ENCODE measurements around the gene TCP11L2. TPM values are rescaled to one million over a fixed set of nuclear protein-coding genes. Genes with fewer than 3 reads are reported as not detected.
A peak's percentile ranks its signal among the peaks of the same experiment; 100 is the strongest.
"Not testable (repeated sequence)": the region's sequence is repeated elsewhere in the genome, so short reads cannot be mapped to it uniquely, and the experiment has no call there.

Gene TCP11L2
- total RNA-seq, 1 experiment from 2014 or later, result 7.7 TPM

GRCh38 chr12:106285982-106286381 is 16.6 kb upstream of the TCP11L2 start:
- H3K36me3 ChIP-seq (ENCODE audit: control insufficient read depth, insufficient read depth, low read length), result no peaks in the 10 kb centered on the region
- H3K4me1 ChIP-seq, result peaks cover 37% of the 10 kb centered on the region
- H3K9me3 ChIP-seq, result no peaks in the 10 kb centered on the region
- ChIA-PET CTCF (no interaction called here), POLR2A (no interaction called here)
- Mint-ChIP-seq H3K9me3 (ENCODE audit: unreplicated experiment) (no peaks in the 10 kb centered on the region), H3K4me3 (ENCODE audit: unreplicated experiment) (no peak overlapping the region), H3K36me3 (ENCODE audit: insufficient read depth, unreplicated experiment) (no peaks in the 10 kb centered on the region), H3K4me1 (ENCODE audit: low read depth, unreplicated experiment) (peaks cover 37% of the 10 kb centered on the region), H3K27ac (ENCODE audit: unreplicated experiment) (no peak overlapping the region), H3K27me3 (ENCODE audit: insufficient read depth, unreplicated experiment) (no peaks in the 10 kb centered on the region)
- DNase-seq, result no peak
- H3K4me3 ChIP-seq (ENCODE audit: low read depth, low read length), result no peak overlapping the region
- TF ChIP-seq CTCF (IDR thresholded peaks at IDR 0.05; ENCODE audit: insufficient read depth in 1 of 2, low read depth in 1 of 2, low read length in 1 of 2, severe bottlenecking in 1 of 2, unreplicated experiment in 1 of 2), result no peak
- BruUV-seq (replicated peaks), result no TSS peak
- intact Hi-C loops (cut with micrococcal nuclease; ENCODE audit: unreplicated experiment), result no loop called here
- no peaks in the 10 kb centered on the region for H3K27me3 ChIP-seq (replicated peaks; ENCODE audit: control insufficient read depth, insufficient read depth, low read length)

- BruUV-seq (replicated peaks); CTCF ChIA-PET; H3K36me3 Mint-ChIP-seq (ENCODE audit: insufficient read depth, unreplicated experiment): not testable (repeated sequence)
Measured at GRCh38 chr12:106286576-106287162, 15.9 kb upstream of the TCP11L2 start.

GRCh38 chr12:106287364-106287763 is 15.2 kb upstream of the TCP11L2 start:
- POLR2A ChIA-PET, result no interaction called here
- Histone ChIP-seq H3K36me3 (ENCODE audit: control insufficient read depth, insufficient read depth, low read length) (no peaks in the 10 kb centered on the region), H3K9me3 (no peaks in the 10 kb centered on the region), H3K4me3 (ENCODE audit: low read depth, low read length) (no peak overlapping the region), H3K27me3 (replicated peaks; ENCODE audit: control insufficient read depth, insufficient read depth, low read length) (no peaks in the 10 kb centered on the region), H3K4me1 (peaks cover 23% of the 10 kb centered on the region)
- no peaks in the 10 kb centered on the region for H3K9me3 Mint-ChIP-seq (ENCODE audit: unreplicated experiment)
- no peaks in the 10 kb centered on the region for H3K27me3 Mint-ChIP-seq (ENCODE audit: insufficient read depth, unreplicated experiment)
- TF ChIP-seq CTCF (IDR thresholded peaks at IDR 0.05; ENCODE audit: insufficient read depth in 1 of 2, low read depth in 1 of 2, low read length in 1 of 2, severe bottlenecking in 1 of 2, unreplicated experiment in 1 of 2), result no peak
- peaks cover 29% of the 10 kb centered on the region for H3K4me1 Mint-ChIP-seq (ENCODE audit: low read depth, unreplicated experiment)
- no TSS peak for BruUV-seq (replicated peaks)
- H3K36me3 Mint-ChIP-seq (ENCODE audit: insufficient read depth, unreplicated experiment), result no peaks in the 10 kb centered on the region
- intact Hi-C loops (cut with micrococcal nuclease; ENCODE audit: unreplicated experiment), result no loop called here
- H3K4me3 Mint-ChIP-seq (ENCODE audit: unreplicated experiment), result no peak overlapping the region
- H3K27ac Mint-ChIP-seq (ENCODE audit: unreplicated experiment), result peak overlapping the region; percentile 92
- CTCF ChIA-PET, result no interaction called here
- no peak for DNase-seq

More at GRCh38 chr12:106286576-106287162, 15.9 kb upstream of the TCP11L2 start:
- H3K4me3 ChIP-seq (ENCODE audit: low read depth, low read length); DNase-seq; H3K9me3 Mint-ChIP-seq (ENCODE audit: unreplicated experiment); H3K27me3 Mint-ChIP-seq (ENCODE audit: insufficient read depth, unreplicated experiment); H3K9me3 ChIP-seq; intact Hi-C loops (cut with micrococcal nuclease; ENCODE audit: unreplicated experiment); H3K36me3 ChIP-seq (ENCODE audit: control insufficient read depth, insufficient read depth, low read length); H3K27me3 ChIP-seq (replicated peaks; ENCODE audit: control insufficient read depth, insufficient read depth, low read length); H3K4me3 Mint-ChIP-seq (ENCODE audit: unreplicated experiment); H3K27ac Mint-ChIP-seq (ENCODE audit: unreplicated experiment): not testable (repeated sequence)
- peaks cover 36% of the 10 kb centered on the region for H3K4me1 Mint-ChIP-seq (ENCODE audit: low read depth, unreplicated experiment)
- POLR2A ChIA-PET, result interaction anchor here (0.7 kb wide), 1 partner anchor 43 kb away, joined by 3 read pairs; no protein-coding TSS in a partner anchor
- H3K4me1 ChIP-seq, result peaks cover 30% of the 10 kb centered on the region

- no TSS peak for BruUV-seq (replicated peaks)
- H3K4me1 ChIP-seq, result peaks cover 16% of the 10 kb centered on the region
- peak overlapping the region; percentile 92 for H3K27ac Mint-ChIP-seq (ENCODE audit: unreplicated experiment)
- intact Hi-C loops (cut with micrococcal nuclease; ENCODE audit: unreplicated experiment), result no loop called here
- no peaks in the 10 kb centered on the region for H3K36me3 Mint-ChIP-seq (ENCODE audit: insufficient read depth, unreplicated experiment)
- CTCF ChIA-PET, result no interaction called here
- no peak for DNase-seq
- no peaks in the 10 kb centered on the region for H3K27me3 Mint-ChIP-seq (ENCODE audit: insufficient read depth, unreplicated experiment)
- no peak overlapping the region for H3K4me3 Mint-ChIP-seq (ENCODE audit: unreplicated experiment)
- H3K27me3 ChIP-seq (replicated peaks; ENCODE audit: control insufficient read depth, insufficient read depth, low read length), result no peaks in the 10 kb centered on the region
- no peak overlapping the region for H3K4me3 ChIP-seq (ENCODE audit: low read depth, low read length)
- no peaks in the 10 kb centered on the region for H3K36me3 ChIP-seq (ENCODE audit: control insufficient read depth, insufficient read depth, low read length)
- no peaks in the 10 kb centered on the region for H3K9me3 Mint-ChIP-seq (ENCODE audit: unreplicated experiment)
- no peak for TF ChIP-seq CTCF (IDR thresholded peaks at IDR 0.05; ENCODE audit: insufficient read depth in 1 of 2, low read depth in 1 of 2, low read length in 1 of 2, severe bottlenecking in 1 of 2, unreplicated experiment in 1 of 2)
- peaks cover 22% of the 10 kb centered on the region for H3K4me1 Mint-ChIP-seq (ENCODE audit: low read depth, unreplicated experiment)
- POLR2A ChIA-PET, result no interaction called here
- no peaks in the 10 kb centered on the region for H3K9me3 ChIP-seq
Measured at GRCh38 chr12:106288101-106288493, 14.4 kb upstream of the TCP11L2 start.

All from Caco-2 (cell line).